WTC11 (cell line): ENCODE measurements around the gene CCL2. TPM values are rescaled to one million over a fixed set of nuclear protein-coding genes. Genes with fewer than 3 reads are reported as not detected.

Experiments
- ATAC-seq: fragments of 200-7000 bp; cut with Tn5 transposase; 2 replicates; pipeline ENCODE4 v1.10.0; 2021; ENCODE audit warnings: mild to moderate bottlenecking, moderate library complexity
- CTCF ChIA-PET: fragments of 300-600 bp; sonication (Branson Sonifier 250); formaldehyde crosslinking; loops from one replicate; lab custom pipeline; 2021; ENCODE audit warnings: antibody characterized with exemption; lab: Charles Lee
- POLR2A ChIA-PET: fragments of 350-600 bp; sonication (Branson Sonifier 250); formaldehyde crosslinking; loops from one replicate; lab custom pipeline; 2021; ENCODE audit warnings: antibody characterized with exemption; lab: Charles Lee
- DNase-seq: peaks from one replicate; pipeline ENCODE4 v3.0.0; 2021; ENCODE audit warnings: low spot score
- H3K27ac Mint-ChIP-seq: 2 replicates; pipeline ENCODE4 v1.8.0; 2021; ENCODE audit warnings: mixed read lengths
- H3K27me3 Mint-ChIP-seq: 2 replicates; pipeline ENCODE4 v1.8.0; 2021; ENCODE audit warnings: low read depth, mild to moderate bottlenecking, moderate library complexity, mixed read lengths
- H3K36me3 Mint-ChIP-seq: 2 replicates; pipeline ENCODE4 v1.8.0; 2021; ENCODE audit warnings: mixed read lengths
- H3K4me1 Mint-ChIP-seq: 2 replicates; pipeline ENCODE4 v1.8.0; 2022; ENCODE audit warnings: mixed read lengths
- H3K4me3 Mint-ChIP-seq: 2 replicates; pipeline ENCODE4 v1.8.0; 2021; ENCODE audit warnings: mild to moderate bottlenecking, moderate library complexity, mixed read lengths
- H3K9me3 Mint-ChIP-seq: 2 replicates; pipeline ENCODE4 v1.8.0; 2021; ENCODE audit warnings: mixed read lengths
- AFF4 ChIP-seq: sonication (generic); formaldehyde crosslinking; IDR thresholded peaks from 2 replicates; pipeline ENCODE4 v1.8.1; 2023; ENCODE audit warnings: mild to moderate bottlenecking, missing genetic modification reagents, borderline replicate concordance
- ATF1 ChIP-seq: sonication (generic); formaldehyde crosslinking; IDR thresholded peaks from 2 replicates; pipeline ENCODE4 v1.8.1; 2023; ENCODE audit warnings: mild to moderate bottlenecking, moderate library complexity, missing genetic modification reagents
- ATF3 ChIP-seq: sonication (generic); formaldehyde crosslinking; conservative IDR thresholded peaks from 2 replicates; pipeline ENCODE4 v1.8.1; 2022; ENCODE audit warnings: mild to moderate bottlenecking, missing genetic modification reagents
- ATF6 ChIP-seq: sonication (generic); formaldehyde crosslinking; IDR thresholded peaks from 2 replicates; pipeline ENCODE4 v1.8.1; 2023; ENCODE audit warnings: mild to moderate bottlenecking, missing genetic modification reagents
- CREM ChIP-seq: sonication (generic); formaldehyde crosslinking; IDR thresholded peaks from 2 replicates; pipeline ENCODE4 v1.8.1; 2022; ENCODE audit warnings: mild to moderate bottlenecking, missing genetic modification reagents, moderate library complexity
- FOXJ3 ChIP-seq: sonication (generic); formaldehyde crosslinking; IDR thresholded peaks from 2 replicates; pipeline ENCODE4 v1.9.0; 2021; ENCODE audit warnings: missing genetic modification reagents, mild to moderate bottlenecking, borderline replicate concordance
- FOXK1 ChIP-seq: sonication (generic); formaldehyde crosslinking; IDR thresholded peaks from 2 replicates; pipeline ENCODE4 v1.8.0; 2022; ENCODE audit warnings: mild to moderate bottlenecking, moderate library complexity, missing genetic modification reagents
- GRHL2 ChIP-seq: fragments of 250-450 bp; sonication (Bioruptor Pico); IDR thresholded peaks from 2 replicates; pipeline ENCODE4 v1.8.0; 2022; ENCODE audit warnings: mild to moderate bottlenecking, moderate library complexity; ENCODE audit not compliant: insufficient replicate concordance, severe bottlenecking
- IRF1 ChIP-seq: sonication (generic); formaldehyde crosslinking; IDR thresholded peaks from 2 replicates; pipeline ENCODE4 v1.8.0; 2023; ENCODE audit warnings: missing genetic modification reagents
- JAZF1 ChIP-seq: fragments of 250-450 bp; sonication (Bioruptor Pico); IDR thresholded peaks from 2 replicates; pipeline ENCODE4 v1.9.0; 2021; ENCODE audit warnings: moderate library complexity, mild to moderate bottlenecking, inconsistent platforms
- JUN ChIP-seq: sonication (generic); formaldehyde crosslinking; IDR thresholded peaks from 2 replicates; pipeline ENCODE4 v1.8.0; 2023; ENCODE audit warnings: mild to moderate bottlenecking, missing genetic modification reagents
- MAX ChIP-seq: sonication (generic); formaldehyde crosslinking; IDR thresholded peaks from 2 replicates; pipeline ENCODE4 v1.8.0; 2022; ENCODE audit warnings: mild to moderate bottlenecking, missing genetic modification reagents
- MXD4 ChIP-seq: fragments of 250-450 bp; sonication (Bioruptor Pico); IDR thresholded peaks from 2 replicates; pipeline ENCODE4 v1.8.0; 2021; ENCODE audit warnings: mild to moderate bottlenecking, moderate library complexity, borderline replicate concordance
- MYBL2 ChIP-seq: sonication (generic); formaldehyde crosslinking; IDR thresholded peaks from 2 replicates; pipeline ENCODE4 v1.8.1; 2023; ENCODE audit warnings: mild to moderate bottlenecking, moderate library complexity, missing genetic modification reagents
- NFATC4 ChIP-seq: fragments of 250-450 bp; sonication (Bioruptor Pico); IDR thresholded peaks from 2 replicates; pipeline ENCODE4 v1.9.0; 2021; ENCODE audit warnings: mild to moderate bottlenecking
- NFE2L1 ChIP-seq: sonication (generic); formaldehyde crosslinking; IDR thresholded peaks from 2 replicates; pipeline ENCODE4 v1.8.1; 2023; ENCODE audit warnings: missing genetic modification reagents
- NFYB ChIP-seq: sonication (generic); formaldehyde crosslinking; conservative IDR thresholded peaks from 2 replicates; pipeline ENCODE4 v1.8.0; 2022; ENCODE audit warnings: low read depth, missing genetic modification reagents
- SMAD3 ChIP-seq: sonication (generic); formaldehyde crosslinking; IDR thresholded peaks from 2 replicates; pipeline ENCODE4 v1.8.0; 2022; ENCODE audit warnings: missing genetic modification reagents, mild to moderate bottlenecking, borderline replicate concordance
- STAT6 ChIP-seq: sonication (generic); formaldehyde crosslinking; conservative IDR thresholded peaks from 2 replicates; pipeline ENCODE4 v1.8.1; 2023; ENCODE audit warnings: mild to moderate bottlenecking, low read depth, missing genetic modification reagents, moderate library complexity
- TEAD1 ChIP-seq: sonication (generic); formaldehyde crosslinking; IDR thresholded peaks from 2 replicates; pipeline ENCODE4 v1.8.0; 2022; ENCODE audit warnings: mild to moderate bottlenecking, missing genetic modification reagents
- USF2 ChIP-seq: sonication (generic); formaldehyde crosslinking; IDR thresholded peaks from 2 replicates; pipeline ENCODE4 v1.8.1; 2023; ENCODE audit warnings: mild to moderate bottlenecking, missing genetic modification reagents, moderate library complexity
- ZBTB21 ChIP-seq: sonication (generic); formaldehyde crosslinking; IDR thresholded peaks from 2 replicates; pipeline ENCODE4 v1.8.1; 2023; ENCODE audit warnings: mild to moderate bottlenecking, missing genetic modification reagents, borderline replicate concordance
- ZNF138 ChIP-seq: sonication (generic); formaldehyde crosslinking; conservative IDR thresholded peaks from 2 replicates; pipeline ENCODE4 v1.8.1; 2022; ENCODE audit warnings: mild to moderate bottlenecking, moderate library complexity, missing genetic modification reagents
- ZNF423 ChIP-seq: fragments of 250-450 bp; sonication (Bioruptor Pico); IDR thresholded peaks from 2 replicates; pipeline ENCODE4 v2.1.2; 2022; ENCODE audit warnings: mild to moderate bottlenecking, moderate library complexity
- ZNF671 ChIP-seq: fragments of 250-450 bp; sonication (Bioruptor Pico); IDR thresholded peaks from 2 replicates; pipeline ENCODE4 v1.8.0; 2021; ENCODE audit warnings: mild to moderate bottlenecking
- total RNA-seq: library from RNA; stranded (reverse); gene quantifications from 3 replicates; pipeline ENCODE4 v1.2.3, GENCODE V29; 2021

The CCL2 gene
- total RNA-seq, 1 experiment from 2014 or later = 5.3 TPM

- Mint-ChIP-seq H3K27ac (no peak overlapping the region), H3K36me3 (no peaks in the 10 kb centered on the region), H3K27me3 (peaks cover 15% of the 10 kb centered on the region), H3K9me3 (no peaks in the 10 kb centered on the region), H3K4me1 (peaks cover 13% of the 10 kb centered on the region), H3K4me3 (no peak overlapping the region)
- ATAC-seq (no peak), DNase-seq (no peak)
- ChIA-PET CTCF (interaction anchor here (0.6 to 12.7 kb wide), 3 partner anchors 55 to 100 kb away, joined by 3 to 166 read pairs (median 8); partner anchors contain the start of gene CCL1), POLR2A (no interaction called here)
- TF ChIP-seq CREM (CRISPR knock-in tag) (no peak), NFATC4 (CRISPR knock-in tag) (no peak), FOXJ3 (CRISPR knock-in tag) (no peak), GRHL2 (CRISPR knock-in tag) (no peak), ATF1 (CRISPR knock-in tag) (no peak), STAT6 (no peak), MXD4 (no peak), ATF6 (CRISPR knock-in tag) (no peak), ATF3 (CRISPR knock-in tag) (no peak), MYBL2 (CRISPR knock-in tag) (no peak), NFE2L1 (CRISPR knock-in tag) (no peak), ZNF138 (CRISPR knock-in tag) (no peak), FOXK1 (CRISPR knock-in tag) (no peak), NFYB (no peak), MAX (CRISPR knock-in tag) (no peak), JAZF1 (no peak), SMAD3 (CRISPR knock-in tag) (no peak), ZBTB21 (CRISPR knock-in tag) (no peak)
These were observed 45.7 kb downstream of the CCL2 start for GRCh38 chr17:34300652-34301370.

GRCh38 chr17:34301986-34302385 is 46.9 kb downstream of the CCL2 start:
- DNase-seq (no peak), ATAC-seq (no peak)
- Mint-ChIP-seq H3K27me3 (peaks cover 15% of the 10 kb centered on the region), H3K36me3 (no peaks in the 10 kb centered on the region), H3K9me3 (no peaks in the 10 kb centered on the region), H3K4me1 (peaks cover 18% of the 10 kb centered on the region), H3K4me3 (no peak overlapping the region), H3K27ac (no peak overlapping the region)
- ChIA-PET CTCF (interaction anchor here (2.2 to 12.7 kb wide), 3 partner anchors 59 to 130 kb away, joined by 8 to 166 read pairs (median 17); partner anchors contain the start of gene CCL1), POLR2A (no interaction called here)
- TF ChIP-seq IRF1 (CRISPR knock-in tag) (no peak), AFF4 (CRISPR knock-in tag) (no peak), ZNF423 (no peak), FOXJ3 (CRISPR knock-in tag) (no peak), MXD4 (no peak), NFE2L1 (CRISPR knock-in tag) (no peak), JUN (CRISPR knock-in tag) (no peak), FOXK1 (CRISPR knock-in tag) (no peak), TEAD1 (CRISPR knock-in tag) (no peak), ZNF671 (CRISPR knock-in tag) (no peak), USF2 (no peak)
